ENCODE results near the gene TNIK.
A peak's percentile ranks its signal among the peaks of the same experiment; 100 is the strongest.
"Not testable (repeated sequence)": the region's sequence is repeated elsewhere in the genome, so short reads cannot be mapped to it uniquely, and the experiment has no call there.

The TNIK gene

DNA sequence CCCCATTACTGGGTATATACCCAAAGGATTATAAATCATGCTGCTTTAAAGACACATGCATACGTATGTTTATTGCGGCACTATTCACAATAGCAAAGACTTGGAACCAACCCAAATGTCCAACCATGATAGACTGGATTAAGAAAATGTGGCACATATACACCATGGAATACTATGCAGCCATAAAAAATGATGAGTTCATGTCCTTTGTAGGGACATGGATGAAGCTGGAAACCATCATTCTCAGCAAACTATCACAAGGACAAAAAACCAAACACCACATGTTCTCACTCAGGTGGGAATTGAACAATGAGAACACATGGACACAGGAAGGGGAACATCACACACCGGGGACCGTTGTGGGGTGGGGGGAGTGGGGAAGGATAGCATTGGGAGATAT, 155.7 kb downstream of the TNIK start:
- not testable (repeated sequence) for DNase-seq

DNA sequence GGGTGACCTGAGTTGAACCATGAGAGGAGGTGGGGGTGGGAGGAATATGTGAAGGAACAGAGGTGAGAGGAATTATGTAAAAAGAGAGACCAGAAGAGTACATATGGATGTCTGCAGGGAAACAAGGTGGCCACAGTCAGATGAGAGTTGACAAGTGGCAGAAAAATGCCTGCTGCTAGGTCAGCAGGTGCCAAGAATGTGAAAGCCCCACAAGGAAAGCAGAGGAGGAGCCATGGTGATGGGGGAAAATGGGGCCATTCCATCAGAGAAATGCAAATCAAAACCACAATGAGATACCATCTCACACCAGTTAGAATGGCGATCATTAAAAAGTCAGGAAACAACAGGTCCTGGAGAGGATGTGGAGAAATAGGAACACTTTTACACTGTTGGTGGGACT, 156.2 kb downstream of the TNIK start:
- DNase-seq = not testable (repeated sequence)

DNA sequence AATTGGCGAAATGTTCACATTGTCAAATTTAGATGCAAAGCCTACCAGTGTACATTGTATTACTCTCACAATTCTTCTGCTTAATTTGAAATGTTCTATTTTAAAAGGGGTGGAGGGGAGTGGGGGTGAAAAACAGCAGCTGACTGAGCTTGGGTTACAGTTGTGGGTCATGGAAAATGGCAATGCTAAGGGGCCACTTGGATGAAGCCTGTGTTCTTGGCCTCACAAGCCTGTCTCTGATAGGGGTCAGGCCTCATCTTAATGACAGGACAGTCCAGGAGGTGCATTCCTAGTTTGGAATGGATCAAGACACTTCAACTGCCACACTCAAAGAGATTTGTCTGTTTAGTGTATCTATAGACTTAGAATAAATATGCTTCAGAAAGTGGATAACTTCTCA, 158.2 kb downstream of the TNIK start:
- DNase-seq = no peak

GRCh38 chr3:171301002-171301401, 159.2 kb downstream of the TNIK start:
- no peak for DNase-seq

GRCh38 chr3:171297951-171298350, 162.3 kb downstream of the TNIK start:
- DNase-seq = no peak

DNA sequence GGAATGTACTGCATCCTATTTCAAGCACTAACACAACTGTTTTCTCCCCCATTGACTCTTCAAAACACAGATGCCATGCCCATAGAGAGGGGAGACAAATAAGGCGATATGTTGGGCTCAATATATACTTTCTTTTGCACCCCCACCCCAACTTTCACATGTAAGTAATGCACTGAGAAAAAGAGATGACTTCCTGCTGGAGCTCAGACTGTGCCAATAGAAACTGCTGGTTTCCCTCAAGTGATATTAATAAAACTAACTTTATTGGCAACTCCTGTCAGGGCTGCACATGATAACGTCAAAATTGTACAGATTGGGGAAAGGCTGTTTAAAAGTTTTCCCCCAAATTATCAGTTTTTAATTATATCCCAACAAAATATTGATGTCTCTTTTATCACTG, 163.0 kb downstream of the TNIK start:
- no peak for DNase-seq

GRCh38 chr3:171295484-171296373, 164.5 kb downstream of the TNIK start:
- DNase-seq = no peak

DNA sequence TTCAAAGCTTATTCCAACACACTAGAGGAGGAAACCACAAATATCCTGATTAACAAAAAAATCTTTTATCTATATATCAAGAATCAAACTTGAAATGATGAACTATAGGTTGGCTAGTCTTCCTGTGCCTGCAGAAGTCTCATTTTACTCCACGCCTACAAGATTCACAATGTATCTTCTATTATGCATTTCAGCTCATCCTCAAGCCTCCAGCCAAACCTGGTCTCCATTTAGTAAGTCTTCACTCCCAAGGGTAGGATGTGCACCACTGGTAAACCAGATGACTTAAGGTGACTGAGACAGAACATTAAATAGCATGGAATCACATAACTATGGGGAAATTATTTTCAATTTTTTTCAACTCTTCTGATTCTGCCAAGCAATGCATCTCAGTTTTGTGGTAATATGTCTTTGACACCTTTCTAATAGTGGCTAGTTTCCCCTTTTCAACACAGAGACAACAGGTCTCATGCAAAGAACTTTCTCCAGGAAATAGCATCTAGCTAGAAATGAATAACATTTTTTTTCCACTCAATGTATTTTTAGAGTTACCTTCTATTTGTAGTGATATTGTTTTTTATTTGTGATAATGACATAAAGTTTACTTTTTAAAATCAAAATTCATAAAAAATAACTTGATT, 166.9 kb downstream of the TNIK start:
- DNase-seq = no peak

- no peak for DNase-seq
Measured at GRCh38 chr3:171290680-171291079, 169.5 kb downstream of the TNIK start.

- DNase-seq = no peak
Measured at GRCh38 chr3:171289291-171289690, 170.9 kb downstream of the TNIK start.

DNA sequence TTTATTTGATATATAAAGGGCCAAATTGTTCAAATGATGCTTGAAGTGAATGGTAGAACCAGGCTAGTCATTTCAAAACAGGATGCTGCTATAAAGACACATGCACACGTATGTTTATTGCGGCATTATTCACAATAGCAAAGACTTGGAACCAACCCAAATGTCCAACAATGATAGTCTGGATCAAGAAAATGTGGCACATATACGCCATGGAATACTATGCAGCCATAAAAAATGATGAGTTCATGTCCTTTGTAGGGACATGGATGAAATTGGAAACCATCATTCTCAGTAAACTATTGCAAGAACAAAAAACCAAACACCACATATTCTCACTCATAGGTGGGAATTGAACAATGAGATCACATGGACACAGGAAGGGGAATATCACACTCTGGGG, 172.4 kb downstream of the TNIK start:
- DNase-seq = not testable (repeated sequence)

GRCh38 chr3:171286580-171287249, 173.5 kb downstream of the TNIK start:
- DNase-seq = peak; percentile 58

DNA sequence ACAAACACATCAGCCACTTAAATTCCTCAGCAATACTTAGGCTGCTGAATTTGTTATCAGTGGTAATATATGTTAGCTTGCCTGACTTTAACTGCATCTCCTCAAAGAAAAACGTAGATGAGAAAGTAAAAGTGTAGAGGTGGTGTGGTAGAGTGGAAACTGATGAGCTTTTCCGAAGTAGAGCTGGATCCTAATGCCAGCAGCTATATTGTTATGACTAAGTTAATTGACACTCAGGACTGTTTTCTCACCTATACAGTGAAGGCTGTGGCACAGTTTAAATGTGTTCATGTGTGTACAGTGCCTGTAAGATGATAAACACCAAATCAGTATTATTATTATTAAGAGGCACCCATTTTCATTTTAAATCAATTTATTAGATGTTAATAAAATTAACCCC, 174.9 kb downstream of the TNIK start:
- no peak for DNase-seq

DNA sequence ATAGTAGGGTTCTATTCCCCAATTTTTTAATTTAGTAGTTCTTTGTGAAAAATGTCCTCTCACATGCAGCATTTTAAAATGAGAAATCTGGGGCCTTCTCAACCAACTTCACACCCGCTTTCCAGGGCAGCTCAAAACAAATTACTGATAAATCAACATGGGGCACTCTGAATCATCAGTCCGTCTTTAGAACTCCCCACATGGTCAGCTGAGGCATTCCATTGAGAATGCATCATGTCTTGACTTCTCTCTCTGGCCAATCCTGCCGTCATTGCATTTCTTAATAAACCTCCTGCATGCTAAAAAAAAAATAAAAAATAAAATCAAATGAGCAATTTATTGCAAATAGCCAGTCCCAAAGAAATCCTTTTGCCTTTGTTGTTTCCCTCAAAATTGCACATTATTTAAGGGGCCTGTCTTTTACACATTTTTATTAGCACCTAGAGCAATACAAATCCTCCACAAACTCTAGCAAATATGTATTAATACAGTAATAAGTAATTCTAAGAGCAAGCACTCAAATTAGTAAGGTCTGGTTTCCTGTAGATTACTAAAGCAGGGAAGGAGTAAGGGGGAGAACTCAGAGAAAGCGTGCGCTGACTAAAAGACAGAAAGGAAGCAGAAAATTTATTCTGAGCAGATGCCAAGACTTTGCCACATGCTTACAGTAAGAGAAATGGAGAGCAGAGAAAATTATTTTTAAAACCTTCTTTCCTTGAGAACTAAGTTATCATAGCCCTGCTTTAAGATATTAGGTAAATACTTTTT, 175.7 kb downstream of the TNIK start:
- DNase-seq = no peak

DNA sequence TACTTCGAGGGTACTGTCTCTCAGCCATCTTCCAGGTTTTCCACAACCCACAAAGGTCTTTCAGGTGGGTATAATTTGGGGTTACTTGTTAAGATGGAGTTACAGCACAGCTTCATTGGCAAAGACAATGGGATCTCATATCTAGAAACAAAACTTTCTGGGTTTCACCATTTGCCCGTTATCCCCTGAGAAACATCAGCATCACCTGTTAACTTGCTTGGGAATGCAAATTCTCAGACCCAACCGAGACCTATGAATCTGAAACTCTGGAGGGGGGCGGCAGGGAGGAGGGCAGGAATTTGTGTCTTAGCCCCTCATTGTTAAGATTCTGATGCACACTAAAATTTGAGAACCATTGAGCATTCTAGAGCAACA, 176.4 kb downstream of the TNIK start:
- no peak for DNase-seq

DNA sequence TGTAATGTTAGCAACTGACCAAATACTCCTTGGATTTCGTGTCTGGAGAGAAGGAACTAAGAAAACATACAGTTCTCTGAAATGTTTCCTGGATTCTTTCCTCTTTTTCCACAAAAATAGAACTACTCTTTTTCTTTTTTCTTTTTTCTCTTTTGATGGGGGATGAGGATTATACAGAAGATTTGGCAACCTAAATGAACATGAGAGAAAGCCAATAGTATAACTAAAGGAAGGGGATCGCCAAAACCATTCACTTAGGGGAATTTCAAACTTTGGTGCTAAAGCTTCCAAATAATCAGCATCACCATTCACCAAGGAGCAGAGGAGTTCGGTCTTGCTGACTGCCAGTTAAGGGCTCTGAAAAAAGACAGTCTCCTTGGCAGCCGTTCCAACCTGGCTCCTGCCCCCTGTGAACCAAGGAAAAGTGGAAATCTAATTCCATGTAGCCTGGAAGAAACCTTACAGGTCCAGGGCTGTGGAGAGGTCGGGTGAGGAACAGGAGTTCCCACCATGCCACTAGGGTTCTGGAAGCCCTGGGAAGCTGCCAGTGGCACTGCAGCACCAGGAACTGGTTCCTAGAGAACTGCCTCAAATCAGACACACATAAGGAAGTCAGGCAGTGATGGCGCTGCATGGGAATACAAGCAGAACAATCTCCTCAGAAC, 176.9 kb downstream of the TNIK start:
- DNase-seq = no peak

DNA sequence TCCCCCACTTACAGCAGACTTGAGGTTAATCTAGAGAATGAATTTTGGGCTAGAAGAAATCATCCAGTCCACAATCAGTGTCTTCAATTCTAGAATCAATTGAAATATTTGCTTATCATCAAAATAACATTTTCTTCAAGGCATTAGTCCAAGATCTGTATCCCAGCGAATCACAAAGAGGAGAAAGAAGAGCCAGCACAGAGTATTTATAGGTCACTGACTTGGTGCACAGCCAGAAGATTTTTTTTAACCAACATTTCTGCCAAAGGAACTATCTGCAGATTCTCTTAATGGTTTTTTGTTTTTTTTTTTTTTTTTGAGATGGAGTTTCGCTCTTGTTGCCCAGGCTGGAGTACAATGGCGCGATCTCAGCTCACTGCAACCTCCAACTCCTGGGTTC, 178.2 kb downstream of the TNIK start:
- DNase-seq = no peak

DNA sequence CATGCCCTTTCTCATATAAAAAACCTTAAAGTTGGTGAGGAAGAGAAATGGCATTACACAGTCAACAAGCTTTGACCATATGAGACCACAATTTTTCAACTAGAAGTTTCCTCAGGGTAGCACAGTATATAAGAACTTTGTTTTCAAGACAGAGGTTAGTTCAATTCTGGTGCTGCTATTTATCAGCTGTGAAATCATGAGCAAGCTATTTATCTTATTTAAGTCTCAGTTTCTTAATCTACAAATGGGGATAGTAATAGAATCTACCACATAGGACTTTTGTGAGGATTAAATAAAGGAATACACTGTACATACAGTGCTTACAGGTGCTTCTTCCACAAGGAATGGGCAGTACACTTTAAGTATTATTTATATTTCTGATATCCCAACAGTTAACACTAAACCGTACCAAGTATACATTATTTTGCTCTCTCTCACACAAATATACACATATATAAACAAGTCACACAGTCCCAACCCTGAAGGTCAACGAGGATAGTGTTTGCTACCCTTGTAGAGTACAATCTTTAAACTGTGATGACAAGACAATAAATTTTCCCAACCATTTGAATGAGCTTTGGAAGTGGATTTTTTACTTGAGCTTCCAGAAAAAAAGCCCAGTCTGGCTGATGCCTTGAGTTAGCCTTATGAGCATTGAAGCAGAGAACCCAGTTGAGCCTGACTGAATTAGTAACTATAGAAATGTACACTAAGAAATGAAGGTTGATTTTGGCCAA, 178.8 kb downstream of the TNIK start:
- DNase-seq = no peak

DNA sequence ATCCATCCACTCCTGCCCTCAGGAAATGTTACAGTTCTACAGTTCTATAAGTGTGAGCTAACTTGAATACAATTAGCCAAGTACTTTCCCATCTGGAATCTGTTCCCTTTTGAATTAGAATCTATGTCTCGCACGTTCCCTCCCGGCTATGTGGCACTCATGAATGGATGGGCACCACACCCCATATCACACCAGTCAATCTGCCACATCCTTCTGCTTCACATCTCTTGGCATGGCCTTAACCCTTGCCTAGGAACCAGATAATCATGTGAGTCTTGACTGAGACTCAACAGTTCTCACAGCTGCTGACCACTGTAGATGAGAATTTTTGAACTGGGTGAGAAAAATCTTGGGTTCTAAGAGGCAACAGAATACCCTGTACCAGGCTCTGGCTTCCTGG, 180.2 kb downstream of the TNIK start:
- no peak for DNase-seq

DNA sequence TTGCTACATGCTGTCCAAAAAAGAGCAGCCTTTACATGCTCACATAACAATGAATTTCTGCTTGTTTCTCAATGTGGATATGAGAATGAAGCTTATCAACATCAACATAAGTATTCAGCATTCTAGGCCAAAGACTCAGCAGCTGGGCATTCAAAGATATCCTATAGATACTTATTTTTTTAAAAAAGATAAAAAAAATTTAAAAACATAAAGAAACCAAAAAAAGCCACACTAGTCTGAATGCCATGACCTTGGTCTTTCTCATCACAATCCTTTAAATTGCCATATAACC, 182.0 kb downstream of the TNIK start:
- DNase-seq = no peak

DNA sequence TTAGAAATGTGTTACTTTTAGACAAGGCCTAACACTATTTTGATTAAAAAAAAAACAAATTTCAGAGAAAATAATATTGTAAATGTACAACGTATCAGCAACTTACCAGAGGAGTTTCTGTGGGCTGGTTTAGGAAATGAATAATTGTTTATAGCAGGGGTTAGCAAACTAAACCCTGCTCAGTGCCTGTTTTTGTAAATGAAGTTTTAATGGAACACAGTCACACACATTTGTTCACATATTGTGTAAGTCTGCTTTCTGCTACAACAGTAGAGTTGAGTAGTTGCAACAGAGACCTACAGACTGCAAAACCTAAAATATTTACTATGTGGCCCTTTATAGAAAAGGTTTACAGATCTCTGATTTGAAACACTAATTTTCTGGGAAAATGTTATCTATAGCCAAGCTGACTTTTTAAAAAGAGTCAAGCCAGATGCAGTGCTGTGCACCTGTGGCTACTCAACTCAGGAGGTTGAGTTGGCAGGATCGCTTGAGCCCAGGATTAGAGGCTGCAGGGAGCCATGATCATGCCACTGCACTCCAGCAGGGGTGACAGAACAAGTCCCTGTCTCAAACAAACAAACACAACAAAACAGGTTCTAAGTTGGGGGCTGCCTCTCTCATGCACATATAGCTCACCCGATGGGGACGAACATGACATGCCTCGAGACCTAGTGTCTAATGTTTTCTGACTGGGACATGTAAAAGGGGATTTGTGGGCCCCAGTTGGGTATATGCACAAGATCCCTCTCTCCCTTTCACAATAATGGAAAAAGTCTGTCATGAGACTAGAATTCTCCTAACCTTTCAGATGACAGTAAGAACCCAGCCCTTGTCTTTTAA, 182.5 kb downstream of the TNIK start:
- DNase-seq = peak; percentile 37

Data from inflammatory macrophage treated with lipopolysaccharide for 4 hours (primary cell).